Coronary artery (tissue), 2 donors: ENCODE measurements around the gene ARL15.
"Not testable (repeated sequence)": the region's sequence is repeated elsewhere in the genome, so short reads cannot be mapped to it uniquely, and the experiment has no call there.

Experiments used
- DNase-seq: peaks from one replicate; pipeline ENCODE4 v3.0.0-alpha.2; 2017; ENCODE audit warnings: low spot score
- H3K27ac ChIP-seq, 2 donors: fragments of 200-600 bp; sonication (generic); one replicate each; pipeline ENCODE4 v1.5.1; 2016 to 2019
- H3K4me3 ChIP-seq: fragments of 200-600 bp; sonication (generic); 2 replicates; pipeline ENCODE4 v1.5.1; 2016; ENCODE audit warnings: mild to moderate bottlenecking, moderate library complexity
- TF ChIP-seq, protein P1 (sequence below): fragments of 200-600 bp; sonication (generic); IDR thresholded peaks from one replicate; pipeline ENCODE4 v1.5.1; 2019; ENCODE audit warnings: antibody characterized with exemption

ARL15 gene

DNA sequence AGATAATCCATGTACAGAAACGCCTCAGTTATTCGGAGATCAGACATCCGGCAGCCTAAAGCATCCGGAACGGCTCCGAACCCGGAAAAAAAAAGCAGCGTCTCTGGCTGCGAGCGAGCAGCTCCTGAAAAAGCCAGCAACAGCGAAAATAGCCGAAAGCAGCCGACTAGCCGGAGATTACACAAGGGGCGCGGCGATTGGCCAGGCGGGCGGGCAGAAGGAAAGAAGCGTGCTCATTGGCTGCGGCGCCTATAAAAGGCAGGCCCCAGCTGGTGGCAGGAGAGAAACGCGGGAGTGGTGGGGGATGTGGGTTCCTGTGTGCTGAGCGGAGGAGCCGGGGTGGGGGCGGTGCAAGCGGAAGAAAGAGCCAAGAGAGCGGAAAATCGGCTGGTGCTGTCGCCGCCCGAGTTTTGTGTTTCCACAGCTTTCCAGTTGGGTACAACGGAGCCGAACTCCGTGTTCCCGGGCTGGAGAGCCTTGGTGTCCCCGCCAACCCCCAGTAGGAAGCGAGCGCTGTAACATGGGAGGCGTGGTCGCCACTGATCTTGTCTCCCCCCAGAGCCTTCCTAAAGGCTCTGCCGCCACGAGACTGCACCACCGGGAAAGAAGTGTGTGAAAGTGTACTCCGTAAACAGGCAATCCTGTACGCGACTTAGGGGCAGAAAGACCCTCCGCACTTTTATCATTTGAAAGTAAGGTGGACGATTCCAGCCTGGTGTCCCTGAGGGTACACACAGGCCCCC lies at the start of gene ARL15:
Gene ARL15, minus strand, starts transcription at position 141 of the 743 bp plus-strand sequence.
- DNase-seq = peak; percentile 98
- TF ChIP-seq, protein P1, sequence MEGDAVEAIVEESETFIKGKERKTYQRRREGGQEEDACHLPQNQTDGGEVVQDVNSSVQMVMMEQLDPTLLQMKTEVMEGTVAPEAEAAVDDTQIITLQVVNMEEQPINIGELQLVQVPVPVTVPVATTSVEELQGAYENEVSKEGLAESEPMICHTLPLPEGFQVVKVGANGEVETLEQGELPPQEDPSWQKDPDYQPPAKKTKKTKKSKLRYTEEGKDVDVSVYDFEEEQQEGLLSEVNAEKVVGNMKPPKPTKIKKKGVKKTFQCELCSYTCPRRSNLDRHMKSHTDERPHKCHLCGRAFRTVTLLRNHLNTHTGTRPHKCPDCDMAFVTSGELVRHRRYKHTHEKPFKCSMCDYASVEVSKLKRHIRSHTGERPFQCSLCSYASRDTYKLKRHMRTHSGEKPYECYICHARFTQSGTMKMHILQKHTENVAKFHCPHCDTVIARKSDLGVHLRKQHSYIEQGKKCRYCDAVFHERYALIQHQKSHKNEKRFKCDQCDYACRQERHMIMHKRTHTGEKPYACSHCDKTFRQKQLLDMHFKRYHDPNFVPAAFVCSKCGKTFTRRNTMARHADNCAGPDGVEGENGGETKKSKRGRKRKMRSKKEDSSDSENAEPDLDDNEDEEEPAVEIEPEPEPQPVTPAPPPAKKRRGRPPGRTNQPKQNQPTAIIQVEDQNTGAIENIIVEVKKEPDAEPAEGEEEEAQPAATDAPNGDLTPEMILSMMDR = no peak
- H3K4me3 ChIP-seq = peak within 1 kb of the TSS; percentile 85
- peak within 1 kb of the TSS; percentile 85 to 86 for H3K27ac ChIP-seq

DNA sequence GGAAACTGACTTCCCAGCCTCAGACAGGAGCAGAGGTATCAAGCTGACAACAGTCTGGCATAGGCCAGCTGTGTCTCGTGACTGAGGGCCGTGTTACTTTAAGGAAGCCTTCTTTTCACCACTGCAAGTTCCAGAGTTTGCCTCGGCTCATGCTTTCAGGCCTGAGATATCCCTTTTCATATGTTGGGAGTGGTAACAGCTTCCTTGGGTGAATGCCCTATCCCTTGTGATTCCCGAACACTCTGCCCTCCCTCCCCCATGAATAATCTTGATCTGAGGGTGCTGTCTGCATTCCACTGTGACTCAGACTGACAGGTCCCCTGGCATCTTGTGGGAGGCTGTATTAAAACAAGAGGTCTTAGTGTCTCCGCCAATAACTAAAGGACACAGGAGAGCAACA lies 49.7 kb upstream of the ARL15 start:
- Histone ChIP-seq H3K4me3 (no peak overlapping the region), H3K27ac (no peak overlapping the region)
- DNase-seq = no peak
- TF ChIP-seq, protein P1 = no peak

DNA sequence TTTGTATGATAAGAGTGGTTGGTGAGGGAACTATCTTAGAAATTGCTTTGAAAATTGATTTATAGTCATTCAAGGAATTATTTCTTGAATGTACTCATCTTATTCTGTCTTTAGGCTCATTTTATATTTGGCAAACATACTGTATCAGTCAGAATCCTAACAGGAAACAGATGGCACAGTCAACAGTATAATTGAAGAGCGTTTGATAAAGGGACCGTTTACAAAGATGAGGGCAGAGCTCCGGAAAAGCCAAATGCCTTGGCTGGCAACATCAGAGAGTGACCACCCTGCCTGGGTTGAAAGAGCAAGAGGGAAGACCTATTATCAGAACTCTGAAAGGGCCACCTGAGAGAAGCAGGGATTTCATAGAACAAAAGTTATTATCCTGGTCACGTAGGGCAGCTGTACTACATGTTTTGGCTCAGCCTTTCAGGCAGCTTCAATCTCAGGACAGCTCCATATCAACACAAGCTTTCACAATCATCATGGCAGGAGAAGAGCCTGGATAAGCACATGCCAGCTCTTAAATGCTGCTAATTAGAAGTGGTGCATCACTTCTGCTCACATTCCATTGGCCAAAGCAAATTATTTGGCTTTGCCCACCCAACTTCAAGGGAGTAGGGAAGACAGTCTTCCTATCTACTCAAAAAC lies 47.2 kb upstream of the ARL15 start:
- Histone ChIP-seq H3K4me3 (no peak overlapping the region), H3K27ac (no peak overlapping the region)
- TF ChIP-seq, protein P1 = no peak
- DNase-seq = no peak

DNA sequence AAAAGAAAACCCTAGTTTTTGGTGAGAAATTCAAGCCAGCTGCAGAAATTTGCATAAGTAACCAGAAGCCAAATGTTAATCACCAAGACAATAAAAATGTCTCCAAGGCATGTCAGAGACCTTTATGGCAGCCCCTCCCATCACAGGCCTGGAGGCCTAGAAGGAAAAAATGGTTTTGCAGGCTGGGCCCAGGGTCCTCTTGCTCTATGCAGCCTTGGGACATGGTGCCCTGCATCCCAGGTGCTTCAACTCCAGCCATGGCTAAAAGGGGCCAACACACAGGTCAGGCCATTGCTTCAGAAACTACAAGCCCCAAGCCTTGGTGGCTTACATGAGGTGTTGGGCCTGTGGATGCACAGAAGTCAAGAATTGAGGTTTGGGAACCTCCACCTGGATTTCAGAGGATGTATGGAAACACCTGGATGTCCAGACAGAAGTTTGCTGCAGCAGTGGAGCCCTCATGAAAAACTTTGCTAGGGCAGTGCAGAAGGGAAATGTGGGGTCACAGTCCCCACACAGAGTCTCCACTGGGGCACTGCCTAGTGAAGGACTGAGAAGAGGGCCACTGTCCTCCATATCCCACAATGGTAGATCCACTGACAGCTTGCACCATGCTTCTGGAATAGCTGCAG lies 43.7 kb upstream of the ARL15 start:
- H3K4me3 ChIP-seq, DNase-seq, H3K27ac ChIP-seq: not testable (repeated sequence)

GRCh38 chr5:54352580-54352979 lies 42.2 kb upstream of the ARL15 start:
- not testable (repeated sequence) for H3K27ac ChIP-seq, H3K4me3 ChIP-seq, DNase-seq

GRCh38 chr5:54347221-54347865 lies 37.0 kb upstream of the ARL15 start:
- Histone ChIP-seq H3K4me3 (no peak overlapping the region), H3K27ac (no peak overlapping the region)
- no peak for DNase-seq
- TF ChIP-seq, protein P1 = no peak

GRCh38 chr5:54344653-54345052 lies 34.3 kb upstream of the ARL15 start:
- no peak for DNase-seq
- no peak overlapping the region for H3K4me3 ChIP-seq
- no peak overlapping the region for H3K27ac ChIP-seq
- TF ChIP-seq, protein P1 = no peak
